SK-N-SH (cell line): ENCODE data around the gene TSC1.

Source experiments
- EP300 ChIP-seq, 2 experiments: IDR thresholded peaks; 2 replicates each; pipeline versions ENCODE4 v1.4.0 to v1.6.1; 2012; ENCODE audit warnings: borderline replicate concordance in 1 of 2, low read depth in 1 of 2, low read length in 1 of 2
- EZH2phosphoT487 ChIP-seq: fragments of 200-600 bp; sonication (generic); IDR thresholded peaks from 2 replicates; pipeline ENCODE4 v1.6.1; 2017; ENCODE audit warnings: low read depth, mixed run types, mild to moderate bottlenecking, antibody characterized with exemption, moderate library complexity, borderline replicate concordance
- MXI1 ChIP-seq: IDR thresholded peaks from 2 replicates; pipeline ENCODE4 v1.6.1; 2012; ENCODE audit warnings: mild to moderate bottlenecking, low read depth, low read length, improper control_type of control experiment
- POLR2AphosphoS5 ChIP-seq: IDR thresholded peaks from 2 replicates; pipeline ENCODE4 v1.6.1; 2012; ENCODE audit warnings: low read depth, low read length
- RCOR1 ChIP-seq: fragments of 150-350 bp; IDR thresholded peaks from 2 replicates; pipeline ENCODE4 v1.6.1; 2017; ENCODE audit warnings: antibody characterized with exemption, low read length
- REST ChIP-seq: IDR thresholded peaks from 2 replicates; pipeline ENCODE4 v1.6.1; 2012; ENCODE audit warnings: mild to moderate bottlenecking, low read depth, low read length, moderate library complexity
- TCF12 ChIP-seq: IDR thresholded peaks from 2 replicates; pipeline ENCODE4 v1.4.0; 2012
- TEAD4 ChIP-seq: IDR thresholded peaks from 2 replicates; pipeline ENCODE4 v1.4.0; 2012; ENCODE audit warnings: mild to moderate bottlenecking, borderline replicate concordance; ENCODE audit not compliant: insufficient read depth
- USF2 ChIP-seq: fragments of 150-350 bp; IDR thresholded peaks from 2 replicates; pipeline ENCODE4 v1.6.1; 2017; ENCODE audit warnings: antibody characterized with exemption, low read length, low read depth, borderline replicate concordance
- TF ChIP-seq, protein P1 (sequence below): fragments of 200-600 bp; sonication (generic); IDR thresholded peaks from 2 replicates; pipeline ENCODE4 v1.6.1; 2017; ENCODE audit warnings: antibody characterized with exemption, mild to moderate bottlenecking, moderate library complexity
- TF ChIP-seq, protein P2 (sequence below): IDR thresholded peaks from 2 replicates; pipeline ENCODE4 v1.4.0; 2012; ENCODE audit warnings: low read depth

DNA sequence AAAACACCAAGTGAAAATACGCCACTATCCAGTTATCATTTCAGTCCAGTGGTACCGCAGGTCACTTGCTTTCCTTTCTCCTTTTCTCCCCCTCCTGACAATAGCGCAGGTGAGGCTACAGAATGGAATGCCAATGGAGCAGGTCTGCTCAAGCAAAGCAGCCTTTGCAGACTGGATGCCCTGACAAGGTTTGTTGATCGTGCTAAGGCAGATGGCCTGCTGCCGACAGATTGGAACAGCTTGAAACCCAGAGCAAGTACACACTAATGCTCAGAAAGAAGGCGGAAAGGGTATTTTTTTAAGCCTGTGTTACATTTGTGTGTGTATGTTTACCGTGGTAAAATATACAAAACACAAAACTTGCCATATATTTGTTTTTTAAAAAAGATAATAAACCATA is 46.4 kb downstream of the TSC1 start:
- TF ChIP-seq, protein P1, sequence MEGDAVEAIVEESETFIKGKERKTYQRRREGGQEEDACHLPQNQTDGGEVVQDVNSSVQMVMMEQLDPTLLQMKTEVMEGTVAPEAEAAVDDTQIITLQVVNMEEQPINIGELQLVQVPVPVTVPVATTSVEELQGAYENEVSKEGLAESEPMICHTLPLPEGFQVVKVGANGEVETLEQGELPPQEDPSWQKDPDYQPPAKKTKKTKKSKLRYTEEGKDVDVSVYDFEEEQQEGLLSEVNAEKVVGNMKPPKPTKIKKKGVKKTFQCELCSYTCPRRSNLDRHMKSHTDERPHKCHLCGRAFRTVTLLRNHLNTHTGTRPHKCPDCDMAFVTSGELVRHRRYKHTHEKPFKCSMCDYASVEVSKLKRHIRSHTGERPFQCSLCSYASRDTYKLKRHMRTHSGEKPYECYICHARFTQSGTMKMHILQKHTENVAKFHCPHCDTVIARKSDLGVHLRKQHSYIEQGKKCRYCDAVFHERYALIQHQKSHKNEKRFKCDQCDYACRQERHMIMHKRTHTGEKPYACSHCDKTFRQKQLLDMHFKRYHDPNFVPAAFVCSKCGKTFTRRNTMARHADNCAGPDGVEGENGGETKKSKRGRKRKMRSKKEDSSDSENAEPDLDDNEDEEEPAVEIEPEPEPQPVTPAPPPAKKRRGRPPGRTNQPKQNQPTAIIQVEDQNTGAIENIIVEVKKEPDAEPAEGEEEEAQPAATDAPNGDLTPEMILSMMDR: no peak
- no peak for TF ChIP-seq TEAD4
- no peak for TF ChIP-seq EZH2phosphoT487
- no peak for TF ChIP-seq MXI1
- TF ChIP-seq USF2: no peak
- TF ChIP-seq TCF12: no peak
- no peak for TF ChIP-seq EP300 (IDR thresholded peaks at IDR 0.05; ENCODE audit: borderline replicate concordance in 1 of 2, low read depth in 1 of 2, low read length in 1 of 2)
- TF ChIP-seq, protein P2, sequence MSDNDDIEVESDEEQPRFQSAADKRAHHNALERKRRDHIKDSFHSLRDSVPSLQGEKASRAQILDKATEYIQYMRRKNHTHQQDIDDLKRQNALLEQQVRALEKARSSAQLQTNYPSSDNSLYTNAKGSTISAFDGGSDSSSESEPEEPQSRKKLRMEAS: no peak
- no peak for TF ChIP-seq RCOR1
- no peak for TF ChIP-seq REST
- no peak for TF ChIP-seq POLR2AphosphoS5
